GM12878 (cell line): ENCODE results near the gene RAB25.

ENCODE experiments used
- BRCA1 ChIP-seq: IDR thresholded peaks from 2 replicates; pipeline ENCODE4 v1.6.1; 2011; ENCODE audit warnings: low read depth, low read length, improper control_type of control experiment
- EP300 ChIP-seq, 2 experiments: fragments of 150-350 bp in 1 of 2; IDR thresholded peaks; 2 replicates each; pipeline ENCODE4 v1.6.1; 2011 to 2012; ENCODE audit warnings: low read depth in 2 of 2, low read length in 2 of 2, borderline replicate concordance in 1 of 2, improper control_type of control experiment in 1 of 2, inconsistent platforms in 1 of 2; ENCODE audit not compliant: control insufficient read depth in 1 of 2
- MXI1 ChIP-seq: fragments of 150-350 bp; IDR thresholded peaks from 2 replicates; pipeline ENCODE4 v1.6.1; 2011; ENCODE audit warnings: low read depth, mild to moderate bottlenecking, inconsistent platforms, low read length, improper control_type of control experiment
- POLR2A ChIP-seq: IDR thresholded peaks from 2 replicates; pipeline ENCODE4 v1.6.1; 2011; ENCODE audit warnings: low read depth, mild to moderate bottlenecking, low read length
- RAD21 ChIP-seq: IDR thresholded peaks from 2 replicates; pipeline ENCODE4 v1.6.1; 2011; ENCODE audit warnings: mild to moderate bottlenecking, low read depth, low read length, moderate library complexity; ENCODE audit not compliant: insufficient read depth
- SREBF1 ChIP-seq: IDR thresholded peaks from 2 replicates; pipeline ENCODE4 v1.6.1; 2012; ENCODE audit warnings: mild to moderate bottlenecking, low read length
- TCF7 ChIP-seq: IDR thresholded peaks from 2 replicates; pipeline ENCODE4 v1.6.1; 2014; ENCODE audit warnings: antibody characterized with exemption, borderline replicate concordance
- ZBED1 ChIP-seq: IDR thresholded peaks from 2 replicates; pipeline ENCODE4 v1.6.1; 2016; ENCODE audit warnings: borderline replicate concordance
- ZNF274 ChIP-seq: IDR thresholded peaks from one replicate; pipeline ENCODE4 v1.8.0; 2011; ENCODE audit not compliant: insufficient read length, insufficient read depth
- TF ChIP-seq, protein P1 (sequence below): IDR thresholded peaks from 2 replicates; pipeline ENCODE4 v1.6.1; 2011; ENCODE audit warnings: low read depth, mild to moderate bottlenecking, low read length, moderate library complexity, borderline replicate concordance; ENCODE audit errors: extremely low read depth
- TF ChIP-seq, protein P2 (sequence below), 3 experiments: IDR thresholded peaks in 2 of 3; conservative IDR thresholded peaks in 1 of 3; 2 replicates each; pipeline ENCODE4 v1.5.1; 2011; ENCODE audit warnings: low read depth in 3 of 3, low read length in 3 of 3, mild to moderate bottlenecking in 3 of 3, control low read depth in 2 of 3, moderate library complexity in 2 of 3, inconsistent platforms in 1 of 3, mixed read lengths in 1 of 3; ENCODE audit not compliant: control insufficient read depth in 2 of 3, insufficient read depth in 1 of 3; ENCODE audit errors: extremely low read depth in 1 of 3
- TF ChIP-seq, protein P3 (sequence below): IDR thresholded peaks from 2 replicates; pipeline ENCODE4 v1.6.1; 2012; ENCODE audit warnings: low read depth, low read length, improper control_type of control experiment

DNA sequence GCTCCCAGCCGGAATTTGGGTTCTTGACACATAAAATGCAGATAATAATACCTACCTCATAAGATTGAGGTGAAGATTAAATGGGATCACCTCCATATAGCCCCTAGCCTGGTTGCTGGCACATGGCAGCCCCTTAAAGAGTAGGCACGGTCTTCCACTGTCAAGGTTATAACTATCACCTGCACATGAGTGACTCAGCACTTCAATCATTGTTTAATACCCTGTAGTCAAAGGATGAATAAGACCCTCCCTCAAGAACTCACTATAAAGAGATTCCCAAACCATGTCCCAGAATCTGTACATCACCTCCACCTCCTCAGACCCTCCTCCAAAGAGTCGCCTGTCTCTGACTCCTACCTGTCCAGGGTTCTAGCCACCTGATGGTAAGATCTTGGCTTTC lies 47.1 kb downstream of the RAB25 start:
- TF ChIP-seq, protein P1, sequence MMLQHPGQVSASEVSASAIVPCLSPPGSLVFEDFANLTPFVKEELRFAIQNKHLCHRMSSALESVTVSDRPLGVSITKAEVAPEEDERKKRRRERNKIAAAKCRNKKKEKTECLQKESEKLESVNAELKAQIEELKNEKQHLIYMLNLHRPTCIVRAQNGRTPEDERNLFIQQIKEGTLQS: no peak
- no peak for TF ChIP-seq SREBF1
- no peak for TF ChIP-seq BRCA1
- TF ChIP-seq EP300 (IDR thresholded peaks at IDR 0.05; ENCODE audit: borderline replicate concordance in 1 of 2, control insufficient read depth in 1 of 2, low read depth in 2 of 2, low read length in 2 of 2): no peak
- TF ChIP-seq, protein P2, sequence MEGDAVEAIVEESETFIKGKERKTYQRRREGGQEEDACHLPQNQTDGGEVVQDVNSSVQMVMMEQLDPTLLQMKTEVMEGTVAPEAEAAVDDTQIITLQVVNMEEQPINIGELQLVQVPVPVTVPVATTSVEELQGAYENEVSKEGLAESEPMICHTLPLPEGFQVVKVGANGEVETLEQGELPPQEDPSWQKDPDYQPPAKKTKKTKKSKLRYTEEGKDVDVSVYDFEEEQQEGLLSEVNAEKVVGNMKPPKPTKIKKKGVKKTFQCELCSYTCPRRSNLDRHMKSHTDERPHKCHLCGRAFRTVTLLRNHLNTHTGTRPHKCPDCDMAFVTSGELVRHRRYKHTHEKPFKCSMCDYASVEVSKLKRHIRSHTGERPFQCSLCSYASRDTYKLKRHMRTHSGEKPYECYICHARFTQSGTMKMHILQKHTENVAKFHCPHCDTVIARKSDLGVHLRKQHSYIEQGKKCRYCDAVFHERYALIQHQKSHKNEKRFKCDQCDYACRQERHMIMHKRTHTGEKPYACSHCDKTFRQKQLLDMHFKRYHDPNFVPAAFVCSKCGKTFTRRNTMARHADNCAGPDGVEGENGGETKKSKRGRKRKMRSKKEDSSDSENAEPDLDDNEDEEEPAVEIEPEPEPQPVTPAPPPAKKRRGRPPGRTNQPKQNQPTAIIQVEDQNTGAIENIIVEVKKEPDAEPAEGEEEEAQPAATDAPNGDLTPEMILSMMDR (IDR thresholded peaks at IDR 0.05 in 2 of 3, conservative IDR thresholded peaks at IDR 0.05 in 1 of 3; ENCODE audit: control insufficient read depth in 2 of 3, extremely low read depth in 1 of 3, insufficient read depth in 1 of 3, low read depth in 3 of 3, low read length in 3 of 3): no peak
- no peak for TF ChIP-seq MXI1
- TF ChIP-seq, protein P3, sequence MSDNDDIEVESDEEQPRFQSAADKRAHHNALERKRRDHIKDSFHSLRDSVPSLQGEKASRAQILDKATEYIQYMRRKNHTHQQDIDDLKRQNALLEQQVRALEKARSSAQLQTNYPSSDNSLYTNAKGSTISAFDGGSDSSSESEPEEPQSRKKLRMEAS: no peak
- TF ChIP-seq ZNF274: no peak
- no peak for TF ChIP-seq POLR2A
- TF ChIP-seq RAD21: no peak
- no peak for TF ChIP-seq ZBED1
- TF ChIP-seq TCF7: no peak
